ENCODE measurements around the gene AGBL4.
"Not testable (repeated sequence)": the region's sequence is repeated elsewhere in the genome, so short reads cannot be mapped to it uniquely, and the experiment has no call there.

The AGBL4 gene

DNA sequence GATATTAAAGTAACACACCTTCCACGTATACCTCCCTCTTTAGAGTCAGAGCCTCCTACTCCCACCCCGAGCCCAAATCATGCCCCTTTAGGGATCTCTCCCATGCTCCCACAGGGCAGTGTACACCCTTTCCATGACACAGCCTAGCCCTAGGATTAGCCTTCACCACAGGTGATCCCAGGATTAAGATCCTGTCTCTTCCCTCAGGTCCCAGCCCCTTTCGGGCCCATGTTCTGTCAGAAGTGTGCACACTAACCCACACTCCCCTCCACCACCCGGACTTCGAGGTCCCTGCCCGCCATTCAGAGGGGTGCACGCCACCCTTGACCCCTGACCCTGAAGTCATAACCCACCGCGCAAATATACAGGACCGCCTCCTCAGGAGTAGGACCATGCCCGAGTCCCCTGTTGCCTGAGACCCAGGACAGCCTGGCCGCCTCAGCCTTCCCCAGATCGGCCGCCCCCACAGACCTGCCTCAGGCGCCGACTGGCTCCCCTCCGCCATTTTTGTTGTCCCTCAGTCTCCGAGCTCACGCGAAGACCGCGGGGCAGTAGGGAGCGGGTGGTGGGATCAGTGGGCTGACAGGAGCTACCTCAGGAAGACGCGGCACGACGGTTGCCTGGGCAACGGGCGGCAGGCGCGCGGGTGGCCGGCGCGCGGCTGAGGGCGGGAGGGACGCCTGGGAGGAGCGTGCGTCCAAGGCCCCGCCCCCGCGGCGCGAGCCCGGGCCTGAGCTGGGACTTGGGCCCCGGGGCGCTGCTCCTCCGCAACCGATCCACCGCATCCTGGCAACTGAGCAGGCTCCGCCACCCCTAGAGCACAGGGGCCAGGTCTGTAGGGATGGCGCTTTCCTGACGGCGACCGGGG is at the start of gene AGBL4:
Gene AGBL4 (minus strand): TSS at position 663 of the 868 bp plus-strand sequence.
- Histone ChIP-seq H3K4me3 (no peak within 1 kb of the TSS), H3K27ac (no peak within 1 kb of the TSS), H3K4me1 (peaks cover 4% of the 10 kb centered on the region; the same call in 1 of the 2 replicates), H4K20me1 (no peaks in the 10 kb centered on the region), H3K9ac (no peak within 1 kb of the TSS), H3K27me3 (no peaks in the 10 kb centered on the region), H3K36me3 (no peaks in the 10 kb centered on the region), H3K4me2 (no peak within 1 kb of the TSS), H3K9me3 (peaks cover 8% of the 10 kb centered on the region; the same call in 1 of the 2 replicates)
- no peak for TF ChIP-seq Cebpa-rat (IDR thresholded peaks at IDR 0.05)

DNA sequence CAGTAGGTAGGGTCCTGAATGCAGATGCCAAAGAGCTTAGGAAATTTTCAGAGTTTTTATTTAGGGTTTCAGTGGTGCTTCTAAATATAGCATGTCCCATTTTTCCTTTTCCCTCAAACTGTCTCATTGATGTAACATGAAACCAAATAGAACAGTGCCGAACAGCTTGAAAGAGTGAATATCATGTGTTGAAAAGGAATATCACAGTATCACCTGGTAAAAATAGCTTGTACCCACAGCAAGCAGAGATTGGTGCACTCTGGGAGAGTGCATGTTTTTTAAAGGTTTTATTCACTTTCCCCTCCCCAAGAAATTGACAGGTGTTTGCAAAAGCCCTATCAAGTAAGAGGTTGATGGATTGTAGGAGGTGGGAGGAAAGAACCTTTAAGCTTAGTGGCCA is 43.1 kb upstream of the AGBL4 start:
- Histone ChIP-seq H4K20me1 (no peaks in the 10 kb centered on the region), H3K36me3 (no peaks in the 10 kb centered on the region), H3K27me3 (no peaks in the 10 kb centered on the region), H3K9ac (no peak overlapping the region), H3K4me3 (no peak overlapping the region), H3K9me3 (no peaks in the 10 kb centered on the region), H3K27ac (no peak overlapping the region), H3K4me1 (no peaks in the 10 kb centered on the region), H3K4me2 (no peak overlapping the region)
- no peak for TF ChIP-seq Cebpa-rat (IDR thresholded peaks at IDR 0.05)

DNA sequence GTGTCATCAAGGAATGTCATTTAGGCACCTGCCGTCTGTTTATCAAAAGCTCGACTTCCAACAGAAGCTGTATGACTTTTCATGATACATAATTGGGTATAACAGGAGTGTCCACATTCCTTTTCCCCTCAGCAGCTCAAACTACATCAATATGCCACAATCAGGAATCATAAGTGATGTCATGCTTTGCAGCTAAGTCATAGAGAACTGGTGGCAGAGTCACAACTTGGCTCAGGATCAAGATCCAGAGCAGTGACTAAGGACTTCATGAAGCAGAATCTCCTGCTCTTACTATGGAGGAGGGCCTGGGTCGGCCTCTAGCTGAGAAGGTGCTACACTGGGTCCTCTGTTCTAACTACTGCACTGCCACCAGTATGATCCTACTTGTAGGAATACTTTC is 36.5 kb upstream of the AGBL4 start:
- H4K20me1 ChIP-seq = no peaks in the 10 kb centered on the region
- H3K4me2 ChIP-seq = no peak overlapping the region
- no peaks in the 10 kb centered on the region for H3K27me3 ChIP-seq
- no peaks in the 10 kb centered on the region for H3K4me1 ChIP-seq
- H3K9ac ChIP-seq = no peak overlapping the region
- H3K4me3 ChIP-seq = no peak overlapping the region
- TF ChIP-seq Cebpa-rat (IDR thresholded peaks at IDR 0.05) = no peak
- H3K36me3 ChIP-seq = no peaks in the 10 kb centered on the region
- H3K27ac ChIP-seq = no peak overlapping the region
- H3K9me3 ChIP-seq = no peaks in the 10 kb centered on the region

DNA sequence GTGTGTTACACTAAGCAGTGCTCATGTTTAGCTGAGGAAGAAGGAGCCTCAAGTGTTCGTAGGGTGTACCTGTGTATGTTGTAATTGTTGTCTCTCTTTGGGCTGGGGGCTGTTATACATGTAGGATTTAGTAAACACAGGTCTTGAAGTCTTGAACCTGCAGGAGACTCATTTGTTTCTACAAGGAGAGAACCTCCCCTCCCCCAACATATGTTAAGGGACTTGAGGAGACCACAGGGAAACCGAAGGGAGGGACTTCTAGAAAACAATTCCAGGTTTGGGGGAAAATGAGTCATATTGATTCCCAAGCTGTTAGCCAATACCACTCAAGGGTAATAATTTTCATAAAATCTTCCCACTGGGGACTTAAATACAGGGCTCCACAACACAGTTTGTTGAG is 25.0 kb upstream of the AGBL4 start:
- H3K27me3 ChIP-seq = no peaks in the 10 kb centered on the region
- H3K4me2 ChIP-seq = no peak overlapping the region
- peaks cover 13% of the 10 kb centered on the region for H3K9me3 ChIP-seq
- H3K4me3 ChIP-seq = no peak overlapping the region
- H3K4me1 ChIP-seq = no peaks in the 10 kb centered on the region
- H4K20me1 ChIP-seq = no peaks in the 10 kb centered on the region
- no peaks in the 10 kb centered on the region for H3K36me3 ChIP-seq
- no peak overlapping the region for H3K9ac ChIP-seq
- TF ChIP-seq Cebpa-rat (IDR thresholded peaks at IDR 0.05) = no peak
- no peak overlapping the region for H3K27ac ChIP-seq

DNA sequence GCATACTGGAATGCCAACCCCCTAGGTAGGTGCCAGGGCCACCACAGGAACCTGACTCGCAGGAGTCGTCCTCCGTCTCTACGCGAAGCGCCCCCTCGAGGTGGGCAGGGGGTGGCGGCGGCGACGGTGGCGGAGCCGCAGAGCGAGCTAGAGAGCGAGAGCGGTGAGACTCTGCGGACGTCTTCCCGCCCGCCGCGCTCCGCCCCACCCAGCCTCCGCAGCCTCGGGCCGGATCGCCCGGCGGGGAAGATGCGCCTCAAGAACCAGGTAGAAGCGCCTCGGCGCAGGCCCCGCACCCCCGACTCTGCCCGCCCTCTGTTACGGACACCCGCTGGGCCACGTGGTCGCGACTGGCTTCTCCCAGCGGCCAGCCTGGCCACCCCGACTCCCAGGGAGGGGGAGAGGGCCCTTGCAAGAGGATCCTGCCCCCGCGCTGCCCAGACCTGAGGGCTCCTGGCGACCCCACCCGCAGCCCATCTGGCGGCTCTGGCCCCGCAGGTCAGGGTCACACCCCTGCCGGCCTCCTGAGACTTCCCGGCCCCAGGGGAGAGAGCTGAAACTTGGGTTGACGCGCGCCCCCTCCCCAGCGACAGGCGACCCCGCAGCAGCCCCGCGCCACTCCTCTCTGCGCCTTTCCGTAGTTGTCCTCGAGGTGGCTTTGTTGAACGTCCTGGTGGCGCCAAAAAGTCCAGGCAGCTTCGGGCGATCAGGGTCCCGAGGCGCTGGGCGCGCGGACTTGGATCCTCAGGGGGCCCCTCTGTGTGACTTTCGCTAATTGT is 24.4 kb upstream of the AGBL4 start:
- Histone ChIP-seq H3K36me3 (no peaks in the 10 kb centered on the region), H3K4me2 (no peak overlapping the region), H3K27me3 (no peaks in the 10 kb centered on the region), H3K4me1 (no peaks in the 10 kb centered on the region), H3K4me3 (no peak overlapping the region), H4K20me1 (no peaks in the 10 kb centered on the region), H3K9ac (no peak overlapping the region), H3K27ac (no peak overlapping the region), H3K9me3 (peaks cover 13% of the 10 kb centered on the region)
- no peak for TF ChIP-seq Cebpa-rat (IDR thresholded peaks at IDR 0.05)

DNA sequence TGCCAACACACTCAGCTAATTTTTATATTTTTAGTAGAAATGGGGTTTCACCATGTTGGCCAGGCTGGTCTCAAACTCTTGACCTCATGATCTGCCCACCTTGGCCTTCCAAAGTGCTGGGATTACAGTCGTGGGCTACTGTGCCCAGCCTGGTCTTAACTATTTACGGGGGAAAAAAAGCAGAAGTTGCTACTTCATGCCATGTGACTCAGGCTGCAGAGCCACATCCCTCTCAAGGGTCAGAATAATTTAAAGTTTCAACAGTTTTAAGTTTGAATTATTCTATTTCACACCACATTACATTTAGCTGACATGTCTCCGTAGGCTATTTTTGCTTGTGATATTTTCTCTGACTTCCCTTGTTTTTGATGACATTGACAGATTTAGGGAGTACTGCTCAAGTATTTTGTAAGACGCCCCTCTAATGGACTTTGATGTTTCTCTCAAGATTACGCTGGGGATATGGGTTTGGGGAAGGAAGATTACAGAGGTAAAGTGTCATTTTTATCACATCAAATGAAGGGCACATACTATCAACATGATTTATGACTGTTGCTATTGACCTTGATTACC is 14.6 kb upstream of the AGBL4 start:
- no peak overlapping the region for H3K27ac ChIP-seq
- no peak overlapping the region for H3K9ac ChIP-seq
- no peak overlapping the region for H3K4me2 ChIP-seq
- TF ChIP-seq Cebpa-rat (IDR thresholded peaks at IDR 0.05) = no peak
- peaks cover 5% of the 10 kb centered on the region for H3K4me1 ChIP-seq
- H3K9me3 ChIP-seq = no peaks in the 10 kb centered on the region
- H3K4me3 ChIP-seq = no peak overlapping the region
- no peaks in the 10 kb centered on the region for H3K36me3 ChIP-seq
- H3K27me3 ChIP-seq = no peaks in the 10 kb centered on the region
- no peaks in the 10 kb centered on the region for H4K20me1 ChIP-seq

DNA sequence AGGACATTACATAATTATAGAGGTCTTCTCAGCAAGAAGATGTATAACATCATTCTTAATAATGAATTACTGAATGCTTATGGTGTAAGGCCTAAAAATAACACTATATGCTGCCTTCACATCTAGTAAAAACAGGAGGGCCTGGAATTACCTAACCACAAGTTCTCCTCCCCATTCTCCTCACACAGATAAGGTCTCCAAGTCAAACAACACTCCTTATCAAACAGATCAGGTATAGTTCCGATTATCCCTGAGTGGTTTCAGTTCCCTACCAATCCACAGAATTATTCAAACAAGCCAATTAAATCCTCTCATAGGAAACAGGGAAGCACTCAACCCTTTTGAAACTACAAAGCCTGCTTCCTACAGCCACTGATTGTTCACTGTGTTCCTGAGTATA is 4.0 kb upstream of the AGBL4 start:
- peaks cover 4% of the 10 kb centered on the region; the same call in 1 of the 2 replicates for H3K4me1 ChIP-seq
- H3K9ac ChIP-seq = no peak overlapping the region
- no peaks in the 10 kb centered on the region for H4K20me1 ChIP-seq
- no peak overlapping the region for H3K4me3 ChIP-seq
- H3K27me3 ChIP-seq = no peaks in the 10 kb centered on the region
- H3K36me3 ChIP-seq = no peaks in the 10 kb centered on the region
- H3K27ac ChIP-seq = no peak overlapping the region
- peaks cover 8% of the 10 kb centered on the region; the same call in 1 of the 2 replicates for H3K9me3 ChIP-seq
- no peak overlapping the region for H3K4me2 ChIP-seq
- no peak for TF ChIP-seq Cebpa-rat (IDR thresholded peaks at IDR 0.05)

DNA sequence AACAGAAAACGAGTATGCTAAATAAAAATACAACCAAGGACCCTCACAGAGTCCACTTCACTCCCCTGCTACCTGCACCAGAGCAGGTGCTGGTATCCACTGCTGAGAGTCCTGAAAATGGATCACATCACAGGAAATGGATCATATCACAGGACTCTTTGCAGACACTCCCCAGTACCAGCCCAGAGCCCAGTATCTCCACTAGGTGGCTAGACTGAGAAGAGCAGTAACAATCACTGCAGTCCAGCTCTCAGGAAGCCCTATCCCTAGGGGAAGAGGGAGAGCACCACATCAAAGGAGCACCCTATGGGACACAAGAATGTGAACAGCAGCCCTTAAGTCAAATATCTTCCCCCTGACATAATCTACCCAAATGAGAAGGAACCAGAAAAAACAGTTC is 28.0 kb downstream of the AGBL4 start:
- TF ChIP-seq Cebpa-rat (IDR thresholded peaks at IDR 0.05) = no peak
- no peaks in the 10 kb centered on the region for H3K36me3 ChIP-seq
- H3K9me3 ChIP-seq = peaks cover 16% of the 10 kb centered on the region
- no peak overlapping the region for H3K9ac ChIP-seq
- no peak overlapping the region for H3K4me3 ChIP-seq
- H4K20me1 ChIP-seq = no peaks in the 10 kb centered on the region
- H3K4me1 ChIP-seq = peaks cover 15% of the 10 kb centered on the region
- H3K27me3 ChIP-seq = no peaks in the 10 kb centered on the region
- no peak overlapping the region for H3K27ac ChIP-seq
- H3K4me2 ChIP-seq = no peak overlapping the region

DNA sequence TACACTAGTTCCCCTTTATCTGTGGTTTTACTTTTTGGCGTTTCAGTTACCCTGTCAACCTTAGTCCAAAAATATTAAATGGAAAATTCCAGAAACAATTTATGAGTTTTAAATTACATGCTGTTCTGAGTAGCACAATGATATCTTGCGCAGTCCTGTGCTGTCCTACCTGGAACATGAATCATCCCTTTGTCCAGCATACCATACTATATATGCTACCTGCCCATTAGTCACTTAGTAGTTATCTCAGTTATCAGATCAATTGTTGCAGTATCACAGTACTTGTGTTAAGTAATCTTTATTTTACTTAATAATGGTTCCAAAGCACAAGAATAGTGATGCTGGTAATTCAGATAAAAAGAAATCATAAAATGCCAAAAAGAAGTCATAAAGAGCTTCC is 52.7 kb downstream of the AGBL4 start:
- Histone ChIP-seq H4K20me1 (no peaks in the 10 kb centered on the region), H3K4me2 (no peak overlapping the region), H3K36me3 (no peaks in the 10 kb centered on the region), H3K4me3 (no peak overlapping the region), H3K9me3 (no peaks in the 10 kb centered on the region), H3K4me1 (no peaks in the 10 kb centered on the region), H3K27me3 (no peaks in the 10 kb centered on the region), H3K27ac (no peak overlapping the region), H3K9ac (no peak overlapping the region)
- no peak for TF ChIP-seq Cebpa-rat (IDR thresholded peaks at IDR 0.05)

DNA sequence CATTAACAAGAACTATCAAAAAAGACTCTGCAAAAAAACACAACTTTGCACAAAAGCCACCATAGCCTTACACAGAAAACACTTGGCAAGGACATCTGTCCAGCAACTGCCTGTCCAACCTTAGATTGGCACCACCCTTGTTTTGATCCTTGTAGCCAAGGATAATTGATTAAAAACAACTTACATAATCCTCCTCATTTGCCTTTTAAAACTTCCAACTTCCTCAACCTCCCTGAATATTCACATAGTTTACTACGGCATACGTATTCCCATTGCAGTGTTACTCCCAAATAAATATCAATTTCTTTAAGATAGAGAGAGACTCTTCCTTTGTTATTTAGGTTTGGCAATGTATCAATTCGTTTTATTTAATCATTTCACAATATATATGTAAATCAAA is 72.4 kb downstream of the AGBL4 start:
- H3K4me2 ChIP-seq = no peak overlapping the region
- H3K4me3 ChIP-seq = no peak overlapping the region
- H3K36me3 ChIP-seq = no peaks in the 10 kb centered on the region
- H4K20me1 ChIP-seq = no peaks in the 10 kb centered on the region
- H3K4me1 ChIP-seq = no peaks in the 10 kb centered on the region
- H3K27me3 ChIP-seq = no peaks in the 10 kb centered on the region
- no peaks in the 10 kb centered on the region for H3K9me3 ChIP-seq
- no peak overlapping the region for H3K27ac ChIP-seq
- no peak for TF ChIP-seq Cebpa-rat (IDR thresholded peaks at IDR 0.05)
- no peak overlapping the region for H3K9ac ChIP-seq

DNA sequence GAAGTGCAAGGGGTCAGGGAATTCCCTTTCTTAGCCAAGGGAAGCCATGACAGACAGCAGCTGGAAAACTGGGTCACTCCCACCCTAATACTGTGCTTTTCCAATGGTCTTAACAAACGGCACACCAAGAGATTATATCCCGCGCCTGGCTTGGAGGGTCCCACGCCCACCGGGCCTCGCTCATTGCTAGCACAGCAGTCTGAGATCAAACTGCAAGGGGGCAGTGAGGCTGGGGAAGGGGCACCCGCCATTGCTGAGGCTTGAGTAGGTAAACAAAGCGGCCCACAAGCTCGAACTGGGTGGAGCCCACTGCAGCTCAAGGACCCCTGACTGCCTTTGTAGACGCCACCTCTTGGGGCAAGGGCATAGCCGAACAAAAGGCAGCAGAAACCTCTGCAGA is 108.5 kb downstream of the AGBL4 start:
- not testable (repeated sequence) for H3K27ac ChIP-seq, H3K4me1 ChIP-seq, H3K27me3 ChIP-seq, H3K9ac ChIP-seq, H3K36me3 ChIP-seq, H3K9me3 ChIP-seq, H3K4me2 ChIP-seq, H4K20me1 ChIP-seq, H3K4me3 ChIP-seq

Data from BLaER1 (cell line).